Measurements from ENCODE around the gene TRABD.

GRCh38 chr22:50175921-50176849, 9.5 kb upstream of the TRABD start:
- TF ChIP-seq, protein P1, sequence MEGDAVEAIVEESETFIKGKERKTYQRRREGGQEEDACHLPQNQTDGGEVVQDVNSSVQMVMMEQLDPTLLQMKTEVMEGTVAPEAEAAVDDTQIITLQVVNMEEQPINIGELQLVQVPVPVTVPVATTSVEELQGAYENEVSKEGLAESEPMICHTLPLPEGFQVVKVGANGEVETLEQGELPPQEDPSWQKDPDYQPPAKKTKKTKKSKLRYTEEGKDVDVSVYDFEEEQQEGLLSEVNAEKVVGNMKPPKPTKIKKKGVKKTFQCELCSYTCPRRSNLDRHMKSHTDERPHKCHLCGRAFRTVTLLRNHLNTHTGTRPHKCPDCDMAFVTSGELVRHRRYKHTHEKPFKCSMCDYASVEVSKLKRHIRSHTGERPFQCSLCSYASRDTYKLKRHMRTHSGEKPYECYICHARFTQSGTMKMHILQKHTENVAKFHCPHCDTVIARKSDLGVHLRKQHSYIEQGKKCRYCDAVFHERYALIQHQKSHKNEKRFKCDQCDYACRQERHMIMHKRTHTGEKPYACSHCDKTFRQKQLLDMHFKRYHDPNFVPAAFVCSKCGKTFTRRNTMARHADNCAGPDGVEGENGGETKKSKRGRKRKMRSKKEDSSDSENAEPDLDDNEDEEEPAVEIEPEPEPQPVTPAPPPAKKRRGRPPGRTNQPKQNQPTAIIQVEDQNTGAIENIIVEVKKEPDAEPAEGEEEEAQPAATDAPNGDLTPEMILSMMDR (conservative IDR thresholded peaks at IDR 0.05; ENCODE audit: low read length), result no peak
- TF ChIP-seq EZH2phosphoT487 (IDR thresholded peaks at IDR 0.05; ENCODE audit: borderline replicate concordance, low read depth, low read length), result no peak

Measured in OCI-LY7 (cell line).